Nephron (organoid): ENCODE measurements around the gene HOMER1.

Experiments
- H3K27ac Mint-ChIP-seq, 3 experiments: 2 replicates each; pipeline ENCODE4 v1.8.0; 2020; ENCODE audit warnings: mixed read lengths in 3 of 3, mild to moderate bottlenecking in 2 of 3, moderate library complexity in 1 of 3
- H3K27me3 Mint-ChIP-seq: 2 replicates; pipeline ENCODE4 v1.8.0; 2021; ENCODE audit warnings: low read depth, mild to moderate bottlenecking, moderate library complexity, mixed read lengths
- H3K36me3 Mint-ChIP-seq: 2 replicates; pipeline ENCODE4 v1.8.0; 2020; ENCODE audit warnings: low read depth, mixed read lengths
- H3K4me1 Mint-ChIP-seq: 2 replicates; pipeline ENCODE4 v1.8.0; 2020; ENCODE audit warnings: mixed read lengths
- H3K4me3 Mint-ChIP-seq, 3 experiments: 2 replicates each; pipeline ENCODE4 v1.8.0; 2020; ENCODE audit warnings: mild to moderate bottlenecking in 3 of 3, mixed read lengths in 3 of 3, moderate library complexity in 2 of 3
- H3K9me3 Mint-ChIP-seq: 2 replicates; pipeline ENCODE4 v1.8.0; 2020; ENCODE audit warnings: mixed read lengths
- TF ChIP-seq, protein P1 (sequence below), 3 experiments: fragments of 200-600 bp; sonication (generic); IDR thresholded peaks; one replicate each; pipeline ENCODE4 v1.5.0; 2021; ENCODE audit warnings: antibody characterized with exemption in 3 of 3; ENCODE audit not compliant: unreplicated experiment in 3 of 3

The HOMER1 gene

GRCh38 chr5:79514391-79515105 is 614 bp upstream of the HOMER1 start:
- no peaks in the 10 kb centered on the region for H3K36me3 Mint-ChIP-seq
- H3K9me3 Mint-ChIP-seq, result no peaks in the 10 kb centered on the region
- peak overlapping the region; percentile 97 to 99 (median 98) for H3K4me3 Mint-ChIP-seq
- peak overlapping the region; percentile 96 to 100 (median 99) for H3K27ac Mint-ChIP-seq
- H3K4me1 Mint-ChIP-seq, result peaks cover 45% of the 10 kb centered on the region
- H3K27me3 Mint-ChIP-seq, result peaks cover 14% of the 10 kb centered on the region
- TF ChIP-seq, protein P1, sequence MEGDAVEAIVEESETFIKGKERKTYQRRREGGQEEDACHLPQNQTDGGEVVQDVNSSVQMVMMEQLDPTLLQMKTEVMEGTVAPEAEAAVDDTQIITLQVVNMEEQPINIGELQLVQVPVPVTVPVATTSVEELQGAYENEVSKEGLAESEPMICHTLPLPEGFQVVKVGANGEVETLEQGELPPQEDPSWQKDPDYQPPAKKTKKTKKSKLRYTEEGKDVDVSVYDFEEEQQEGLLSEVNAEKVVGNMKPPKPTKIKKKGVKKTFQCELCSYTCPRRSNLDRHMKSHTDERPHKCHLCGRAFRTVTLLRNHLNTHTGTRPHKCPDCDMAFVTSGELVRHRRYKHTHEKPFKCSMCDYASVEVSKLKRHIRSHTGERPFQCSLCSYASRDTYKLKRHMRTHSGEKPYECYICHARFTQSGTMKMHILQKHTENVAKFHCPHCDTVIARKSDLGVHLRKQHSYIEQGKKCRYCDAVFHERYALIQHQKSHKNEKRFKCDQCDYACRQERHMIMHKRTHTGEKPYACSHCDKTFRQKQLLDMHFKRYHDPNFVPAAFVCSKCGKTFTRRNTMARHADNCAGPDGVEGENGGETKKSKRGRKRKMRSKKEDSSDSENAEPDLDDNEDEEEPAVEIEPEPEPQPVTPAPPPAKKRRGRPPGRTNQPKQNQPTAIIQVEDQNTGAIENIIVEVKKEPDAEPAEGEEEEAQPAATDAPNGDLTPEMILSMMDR (IDR thresholded peaks at IDR 0.05; ENCODE audit: unreplicated experiment in 3 of 3), result peak in 1 of 3 experiments; percentile 5

GRCh38 chr5:79513308-79513703 is 628 bp downstream of the HOMER1 start:
- H3K27me3 Mint-ChIP-seq, result peaks cover 14% of the 10 kb centered on the region
- H3K36me3 Mint-ChIP-seq, result no peaks in the 10 kb centered on the region
- peaks cover 50% of the 10 kb centered on the region for H3K4me1 Mint-ChIP-seq
- no peaks in the 10 kb centered on the region for H3K9me3 Mint-ChIP-seq
- TF ChIP-seq, protein P1 (IDR thresholded peaks at IDR 0.05; ENCODE audit: unreplicated experiment in 3 of 3), result no peak
- peak overlapping the region; percentile 90 to 100 (median 96) for H3K27ac Mint-ChIP-seq
- H3K4me3 Mint-ChIP-seq, result peak overlapping the region; percentile 96 to 99 (median 97)

DNA sequence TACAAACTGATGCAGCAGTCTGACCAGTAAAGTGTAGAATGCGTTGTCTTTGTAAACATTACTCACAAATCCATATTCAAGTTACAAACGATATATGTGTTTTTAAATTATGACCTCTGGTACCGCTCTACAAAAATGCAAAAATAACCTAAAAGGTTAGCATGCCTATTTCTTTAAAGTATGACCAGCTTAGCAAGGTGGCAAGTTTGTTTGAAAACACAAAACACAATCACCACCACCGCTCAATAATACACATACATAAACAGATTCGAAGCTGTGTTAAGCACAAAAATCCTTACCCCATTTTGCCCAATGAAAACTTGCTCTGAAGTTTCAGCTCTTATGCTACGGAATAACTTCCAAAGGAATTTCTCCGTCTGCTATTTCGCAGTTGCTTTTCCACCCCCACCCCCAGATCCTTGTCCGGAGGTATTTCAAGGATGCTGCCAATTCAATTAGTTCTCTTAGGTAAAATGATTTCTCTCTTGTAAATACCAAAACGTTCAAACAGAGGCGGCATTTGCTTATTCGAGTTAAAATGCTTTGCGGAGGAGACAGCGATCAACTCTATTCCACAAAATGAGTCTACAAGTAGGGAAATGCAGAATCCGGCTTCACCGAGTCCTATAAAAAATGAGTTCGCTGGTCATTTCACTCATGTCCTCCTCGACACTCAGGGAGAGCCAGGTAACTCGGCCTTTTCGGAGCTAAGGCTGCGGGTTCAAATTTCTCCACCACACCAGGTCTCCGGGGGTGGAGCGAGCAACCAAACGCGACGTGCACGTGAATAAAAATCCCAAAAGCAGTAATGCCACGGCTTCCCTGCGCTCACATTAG is 1.2 kb downstream of the HOMER1 start:
- Mint-ChIP-seq H3K4me1 (peaks cover 56% of the 10 kb centered on the region), H3K36me3 (no peaks in the 10 kb centered on the region), H3K27ac (peak overlapping the region; percentile 90 to 100 (median 96)), H3K9me3 (no peaks in the 10 kb centered on the region), H3K4me3 (peak overlapping the region; percentile 96 to 99 (median 97)), H3K27me3 (peaks cover 14% of the 10 kb centered on the region)
- TF ChIP-seq, protein P1 (IDR thresholded peaks at IDR 0.05; ENCODE audit: unreplicated experiment in 3 of 3), result no peak

- TF ChIP-seq, protein P1 (IDR thresholded peaks at IDR 0.05; ENCODE audit: unreplicated experiment in 3 of 3), result no peak
- Mint-ChIP-seq H3K27ac (peak overlapping the region in 2 of 3 experiments; percentile 57 to 100), H3K4me1 (peaks cover 60% of the 10 kb centered on the region), H3K27me3 (peaks cover 14% of the 10 kb centered on the region), H3K36me3 (no peaks in the 10 kb centered on the region), H3K4me3 (peak overlapping the region; percentile 96 to 99 (median 97)), H3K9me3 (no peaks in the 10 kb centered on the region)
Measured at GRCh38 chr5:79512049-79512448, 1.9 kb downstream of the HOMER1 start.

DNA sequence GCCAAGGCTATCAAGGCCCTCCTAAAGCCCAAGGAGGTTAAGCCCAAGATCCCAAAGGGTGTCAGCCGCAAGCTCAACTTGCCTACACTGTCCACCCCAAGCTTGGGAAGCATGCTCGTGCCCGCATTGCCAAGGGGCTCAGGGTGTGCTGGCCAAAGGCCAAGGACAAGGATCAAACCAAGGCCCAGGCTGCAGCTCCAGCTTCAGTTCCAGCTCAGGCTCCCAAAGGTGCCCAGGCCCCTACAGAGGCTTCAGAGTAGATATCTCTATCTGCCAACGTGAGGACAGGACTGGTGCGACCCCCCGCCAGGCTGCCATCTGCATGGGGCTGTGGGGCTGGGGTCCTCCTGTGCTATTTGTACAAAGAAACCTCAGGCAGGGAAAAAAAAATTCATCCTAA is 3.3 kb downstream of the HOMER1 start:
- H3K4me3 Mint-ChIP-seq, result peak overlapping the region; percentile 96 to 99 (median 97)
- H3K27ac Mint-ChIP-seq, result no peak overlapping the region
- peaks cover 56% of the 10 kb centered on the region for H3K4me1 Mint-ChIP-seq
- H3K9me3 Mint-ChIP-seq, result no peaks in the 10 kb centered on the region
- TF ChIP-seq, protein P1 (IDR thresholded peaks at IDR 0.05; ENCODE audit: unreplicated experiment in 3 of 3), result no peak
- H3K36me3 Mint-ChIP-seq, result no peaks in the 10 kb centered on the region
- H3K27me3 Mint-ChIP-seq, result peaks cover 14% of the 10 kb centered on the region
